CD8-positive, alpha-beta memory T cell (primary cell): Measurements from ENCODE around the gene KCNAB1. TPM values are rescaled to one million over a fixed set of nuclear protein-coding genes. Genes with fewer than 3 reads are reported as not detected.
"Not testable (repeated sequence)": the region's sequence is repeated elsewhere in the genome, so short reads cannot be mapped to it uniquely, and the experiment has no call there.

Experiments used
- CTCF ChIA-PET: fragments of 350-600 bp; sonication (Branson Sonifier 250); formaldehyde crosslinking; loops from one replicate; lab custom pipeline; 2021; ENCODE audit warnings: antibody characterized with exemption; lab: Charles Lee
- POLR2A ChIA-PET: fragments of 350-600 bp; sonication (Branson Sonifier 250); formaldehyde crosslinking; loops from one replicate; lab custom pipeline; 2021; ENCODE audit warnings: antibody characterized with exemption; lab: Charles Lee
- DNase-seq, 5 donors: peaks; one replicate each; pipeline versions ENCODE4 v3.0.0 to v3.0.0-alpha.2; 2020 to 2022; ENCODE audit warnings: mixed read lengths in 1 of 5
- H3K27ac ChIP-seq: one replicate; pipeline ENCODE4 v1.7.0; 2013; ENCODE audit warnings: low read depth, mild to moderate bottlenecking, low read length, moderate library complexity
- H3K27me3 ChIP-seq: 2 replicates; pipeline ENCODE4 v1.7.0; 2013; ENCODE audit warnings: low read length, mild to moderate bottlenecking; ENCODE audit not compliant: insufficient read depth, poor library complexity, severe bottlenecking
- H3K36me3 ChIP-seq: 2 replicates; pipeline ENCODE4 v1.7.0; 2013; ENCODE audit warnings: mild to moderate bottlenecking, low read length, moderate library complexity; ENCODE audit not compliant: insufficient read depth
- H3K4me1 ChIP-seq: 2 replicates; pipeline ENCODE4 v1.7.0; 2013; ENCODE audit warnings: mild to moderate bottlenecking, low read length, moderate library complexity; ENCODE audit not compliant: insufficient read depth
- H3K4me3 ChIP-seq: 2 replicates; pipeline ENCODE4 v1.7.0; 2013; ENCODE audit warnings: mild to moderate bottlenecking, low read length
- H3K9me3 ChIP-seq: 2 replicates; pipeline ENCODE4 v1.7.0; 2013; ENCODE audit warnings: mild to moderate bottlenecking, low read length
- H3K27ac Mint-ChIP-seq, 8 donors: one replicate each; pipeline ENCODE4 v1.8.0; 2020 to 2021; ENCODE audit warnings: mixed read lengths in 8 of 8, mild to moderate bottlenecking in 6 of 8, inconsistent platforms in 3 of 8, moderate library complexity in 3 of 8
- H3K27me3 Mint-ChIP-seq, 2 donors: one replicate each; pipeline ENCODE4 v1.8.0; 2020 to 2021; ENCODE audit warnings: mixed read lengths in 2 of 2, mild to moderate bottlenecking in 1 of 2, moderate library complexity in 1 of 2
- H3K36me3 Mint-ChIP-seq, 3 donors: one replicate each; pipeline ENCODE4 v1.8.0; 2020 to 2021; ENCODE audit warnings: mixed read lengths in 3 of 3, inconsistent platforms in 1 of 3, mild to moderate bottlenecking in 1 of 3
- H3K4me1 Mint-ChIP-seq, 3 donors: one replicate each; pipeline ENCODE4 v1.8.0; 2020 to 2021; ENCODE audit warnings: mixed read lengths in 3 of 3, inconsistent platforms in 1 of 3, mild to moderate bottlenecking in 1 of 3
- H3K4me3 Mint-ChIP-seq, 7 donors: one replicate each; pipeline ENCODE4 v1.8.0; 2020 to 2021; ENCODE audit warnings: mixed read lengths in 7 of 7, mild to moderate bottlenecking in 6 of 7, moderate library complexity in 4 of 7, inconsistent platforms in 2 of 7
- H3K9me3 Mint-ChIP-seq, 5 donors: one replicate each; pipeline ENCODE4 v1.8.0; 2020 to 2022; ENCODE audit warnings: mixed read lengths in 5 of 5, mild to moderate bottlenecking in 3 of 5, moderate library complexity in 2 of 5, inconsistent platforms in 1 of 5
- polyA plus RNA-seq: library from polyadenylated mRNA; unstranded; fragments of 300-500 nt; fragmentation: Illumina TruSeq; gene quantifications from one replicate; pipeline ENCODE4 v1.2.3, GENCODE V29; 2021
- total RNA-seq, 2 experiments: library from RNA; stranded (reverse); gene quantifications; one replicate each; pipeline ENCODE4 v1.2.3, GENCODE V29; 2021

The KCNAB1 gene
- total and polyA plus RNA-seq, 3 experiments from 2014 or later, result 0.32 TPM; not detected in 2

DNA sequence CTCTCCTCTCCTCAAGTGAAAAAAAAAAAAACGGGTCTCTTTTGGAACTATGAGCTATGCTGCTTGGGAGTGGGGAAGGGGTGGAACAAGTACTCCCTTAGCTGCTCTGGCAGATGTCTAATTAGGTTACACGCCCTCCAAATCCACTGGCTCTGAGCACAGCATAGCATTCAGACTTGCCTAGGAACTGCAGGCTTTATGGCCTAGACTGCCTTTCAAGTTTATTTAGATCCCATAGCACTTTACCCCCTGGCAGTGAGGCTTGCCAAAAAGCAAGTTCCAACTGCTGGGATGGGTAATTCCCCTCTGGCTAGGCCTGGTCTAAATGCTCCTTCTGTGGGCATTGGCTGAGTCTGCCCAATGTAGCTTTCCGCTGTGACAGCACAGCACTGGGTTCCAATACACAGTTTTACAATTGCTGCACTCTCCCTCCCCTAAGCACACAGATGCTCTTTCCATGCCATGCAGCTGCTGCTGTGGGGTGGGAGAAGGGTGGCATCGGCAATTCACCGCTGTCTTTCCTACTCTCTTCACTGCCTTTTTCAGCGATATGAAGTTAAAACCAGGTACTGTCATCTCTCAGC is 152.8 kb downstream of the KCNAB1 start:
- DNase-seq, result no peak
- peaks cover 0 to 3% (median 0%) of the 10 kb centered on the region in 3 donors for H3K36me3 Mint-ChIP-seq
- ChIA-PET CTCF (no interaction called here), POLR2A (no interaction called here)
- Histone ChIP-seq H3K27me3 (no peaks in the 10 kb centered on the region), H3K9me3 (no peaks in the 10 kb centered on the region), H3K4me3 (no peak overlapping the region), H3K36me3 (no peaks in the 10 kb centered on the region), H3K4me1 (no peaks in the 10 kb centered on the region), H3K27ac (no peak overlapping the region)
- no peak overlapping the region for H3K4me3 Mint-ChIP-seq
- peaks cover 13 to 23% of the 10 kb centered on the region in 2 donors for H3K27me3 Mint-ChIP-seq
- H3K27ac Mint-ChIP-seq, result no peak overlapping the region
- H3K9me3 Mint-ChIP-seq, result peaks cover 3 to 15% (median 7%) of the 10 kb centered on the region in 5 donors
- no peaks in the 10 kb centered on the region for H3K4me1 Mint-ChIP-seq

DNA sequence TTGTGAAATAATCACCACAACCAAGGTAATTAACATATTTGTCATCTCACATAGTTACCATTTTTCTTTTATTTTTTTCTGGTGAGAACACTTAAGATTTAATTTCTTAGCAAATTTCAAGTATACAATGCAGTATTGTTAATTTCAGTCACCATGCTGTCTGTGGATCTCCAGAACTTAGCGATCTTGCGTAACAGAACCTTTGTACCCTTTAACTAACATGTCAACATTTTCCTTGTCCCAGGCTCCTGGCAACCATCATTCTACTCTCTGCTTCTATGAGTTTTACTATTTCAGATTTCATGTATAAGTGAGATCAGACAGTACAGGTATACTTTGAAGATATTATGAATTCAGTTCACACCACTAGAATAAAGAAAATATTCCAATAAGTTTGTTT is 154.4 kb downstream of the KCNAB1 start:
- CTCF ChIA-PET, result no interaction called here
- H3K4me3 Mint-ChIP-seq, result no peak overlapping the region
- Histone ChIP-seq H3K27me3 (no peaks in the 10 kb centered on the region), H3K4me3 (no peak overlapping the region), H3K9me3 (no peaks in the 10 kb centered on the region), H3K4me1 (no peaks in the 10 kb centered on the region), H3K27ac (no peak overlapping the region), H3K36me3 (no peaks in the 10 kb centered on the region)
- DNase-seq, result no peak
- H3K9me3 Mint-ChIP-seq, result peaks cover 3 to 15% (median 7%) of the 10 kb centered on the region in 5 donors
- POLR2A ChIA-PET, result no interaction called here
- H3K27me3 Mint-ChIP-seq, result peaks cover 13 to 26% of the 10 kb centered on the region in 2 donors
- H3K36me3 Mint-ChIP-seq, result peaks cover 0 to 3% (median 0%) of the 10 kb centered on the region in 3 donors
- no peak overlapping the region for H3K27ac Mint-ChIP-seq
- no peaks in the 10 kb centered on the region for H3K4me1 Mint-ChIP-seq

DNA sequence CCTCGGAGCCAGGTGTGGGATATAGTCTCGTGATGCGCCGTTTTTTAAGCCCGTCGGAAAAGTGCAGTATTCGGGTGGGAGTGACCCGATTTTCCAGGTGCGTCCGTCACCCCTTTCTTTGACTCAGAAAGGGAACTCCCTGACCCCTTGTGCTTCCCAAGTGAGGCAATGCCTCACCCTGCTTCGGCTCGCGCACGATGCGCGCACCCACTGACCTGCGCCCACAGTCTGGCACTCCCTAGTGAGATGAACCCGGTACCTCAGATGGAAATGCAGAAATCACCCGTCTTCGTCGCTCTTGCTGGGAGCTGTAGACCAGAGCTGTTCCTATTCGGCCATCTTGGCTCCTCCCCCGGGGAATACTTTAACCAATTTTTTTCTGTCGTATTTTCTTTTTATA is 164.3 kb downstream of the KCNAB1 start:
- H3K36me3 ChIP-seq, H3K27ac Mint-ChIP-seq, POLR2A ChIA-PET, H3K4me3 Mint-ChIP-seq, DNase-seq, H3K9me3 ChIP-seq, H3K27me3 ChIP-seq, H3K4me1 Mint-ChIP-seq, H3K27ac ChIP-seq, CTCF ChIA-PET, H3K9me3 Mint-ChIP-seq, H3K4me1 ChIP-seq, H3K4me3 ChIP-seq, H3K36me3 Mint-ChIP-seq: not testable (repeated sequence)
- peaks cover 8 to 32% of the 10 kb centered on the region in 2 donors for H3K27me3 Mint-ChIP-seq

DNA sequence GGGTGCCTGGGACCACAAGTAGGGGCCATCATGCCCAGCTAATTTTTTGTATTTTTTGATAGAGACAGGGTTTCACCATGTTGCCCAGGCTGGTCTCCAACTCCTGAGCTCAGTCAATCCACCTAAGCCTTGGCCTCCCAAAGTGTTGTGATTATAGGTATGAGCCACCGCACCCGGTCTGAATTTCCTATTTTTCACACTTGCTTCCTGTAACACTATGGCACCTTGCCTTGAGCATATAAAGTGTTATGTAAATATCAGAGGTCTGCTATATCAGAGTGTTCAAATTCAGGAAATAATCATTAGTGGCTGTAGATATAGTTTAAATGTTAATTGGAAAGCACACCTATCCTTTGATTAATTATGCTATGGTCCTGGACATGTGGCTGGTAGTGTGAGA is 165.2 kb downstream of the KCNAB1 start:
- H3K27ac ChIP-seq, result no peak overlapping the region
- Mint-ChIP-seq H3K9me3 (no peaks in the 10 kb centered on the region), H3K4me1 (no peaks in the 10 kb centered on the region), H3K36me3 (no peaks in the 10 kb centered on the region), H3K27ac (no peak overlapping the region), H3K4me3 (no peak overlapping the region), H3K27me3 (peaks cover 12 to 42% of the 10 kb centered on the region in 2 donors)
- no peak for DNase-seq
- no peaks in the 10 kb centered on the region for H3K4me1 ChIP-seq
- no peak overlapping the region for H3K4me3 ChIP-seq
- H3K9me3 ChIP-seq, result no peaks in the 10 kb centered on the region
- ChIA-PET POLR2A (no interaction called here), CTCF (no interaction called here)
- no peaks in the 10 kb centered on the region for H3K36me3 ChIP-seq
- peaks cover 7% of the 10 kb centered on the region for H3K27me3 ChIP-seq

DNA sequence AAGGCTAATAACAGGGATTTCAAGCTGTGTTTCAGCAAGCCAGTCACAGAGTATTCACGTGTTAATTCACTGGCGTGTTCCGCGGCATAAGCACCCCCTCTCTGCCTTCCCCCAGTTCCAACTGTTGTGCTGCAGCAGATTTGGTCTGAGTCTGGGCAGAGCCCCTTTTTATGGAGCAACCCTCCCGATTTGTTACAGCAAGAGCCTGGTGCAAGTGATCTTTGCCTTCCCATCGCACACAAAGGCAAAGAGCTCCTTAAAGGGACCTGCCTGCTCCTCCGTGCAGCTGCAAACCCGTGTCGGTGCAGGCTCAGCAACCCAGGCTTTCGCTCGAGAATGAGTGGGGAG is 170.5 kb downstream of the KCNAB1 start:
- Mint-ChIP-seq H3K9me3 (no peaks in the 10 kb centered on the region), H3K36me3 (no peaks in the 10 kb centered on the region), H3K27me3 (peaks cover 23 to 78% of the 10 kb centered on the region in 2 donors), H3K4me3 (no peak overlapping the region), H3K27ac (no peak overlapping the region), H3K4me1 (peaks cover 0 to 11% (median 8%) of the 10 kb centered on the region in 3 donors)
- POLR2A ChIA-PET, result no interaction called here
- no peak overlapping the region for H3K27ac ChIP-seq
- peaks cover 20% of the 10 kb centered on the region for H3K27me3 ChIP-seq
- H3K9me3 ChIP-seq, result no peaks in the 10 kb centered on the region
- CTCF ChIA-PET, result no interaction called here
- H3K4me3 ChIP-seq, result no peak overlapping the region
- no peaks in the 10 kb centered on the region for H3K4me1 ChIP-seq
- no peaks in the 10 kb centered on the region for H3K36me3 ChIP-seq
- DNase-seq, result no peak

DNA sequence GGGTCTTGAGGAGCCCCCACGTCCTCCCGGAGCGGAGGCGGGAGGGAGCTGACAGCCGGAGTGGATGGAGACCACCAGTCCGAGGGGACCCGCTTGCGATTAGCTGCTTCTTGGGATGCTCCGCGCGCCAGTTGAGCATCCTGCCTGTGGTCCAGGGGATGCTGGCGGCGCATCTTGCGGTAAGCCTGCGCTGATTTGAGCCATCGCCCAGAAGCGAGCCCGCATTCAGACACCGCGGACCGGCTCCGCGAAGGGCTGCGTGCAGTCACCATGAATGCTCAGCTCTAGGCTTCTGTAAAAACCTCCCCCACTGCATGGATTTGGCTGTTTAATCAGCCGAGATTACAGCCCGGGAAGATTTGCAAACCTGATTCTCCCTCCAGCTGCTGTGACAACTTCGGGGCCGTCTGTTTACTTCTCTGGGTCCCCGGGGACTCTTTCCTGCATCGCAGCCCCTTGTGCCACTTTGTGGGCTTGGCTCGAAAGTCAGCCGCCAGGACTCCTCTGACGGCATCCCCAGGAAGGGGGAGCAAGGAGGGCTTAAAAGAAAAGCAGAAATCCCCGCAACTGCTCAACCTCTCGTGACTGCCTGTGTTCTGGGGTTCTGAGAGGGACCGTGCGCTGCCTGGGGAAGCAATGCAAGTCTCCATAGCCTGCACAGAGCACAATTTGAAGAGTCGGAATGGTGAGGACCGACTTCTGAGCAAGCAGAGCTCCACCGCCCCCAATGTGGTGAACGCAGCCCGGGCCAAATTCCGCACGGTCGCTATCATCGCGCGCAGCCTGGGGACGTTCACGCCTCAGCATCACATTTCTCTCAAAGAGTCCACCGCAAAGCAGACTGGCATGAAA is 171.1 kb downstream of the KCNAB1 start:
- no peaks in the 10 kb centered on the region for H3K36me3 ChIP-seq
- no peaks in the 10 kb centered on the region for H3K9me3 ChIP-seq
- H3K27ac ChIP-seq, result no peak overlapping the region
- Mint-ChIP-seq H3K36me3 (no peaks in the 10 kb centered on the region), H3K9me3 (no peaks in the 10 kb centered on the region), H3K4me1 (peaks cover 0 to 11% (median 8%) of the 10 kb centered on the region in 3 donors), H3K27me3 (peaks cover 23 to 76% of the 10 kb centered on the region in 2 donors), H3K4me3 (peak overlapping the region in 4 of 7 donors; percentile 9 to 49 (median 22)), H3K27ac (no peak overlapping the region)
- peaks cover 20% of the 10 kb centered on the region for H3K27me3 ChIP-seq
- H3K4me3 ChIP-seq, result no peak overlapping the region
- ChIA-PET CTCF (no interaction called here), POLR2A (no interaction called here)
- DNase-seq, result peak in 1 of 5 donors; percentile 21
- H3K4me1 ChIP-seq, result no peaks in the 10 kb centered on the region

DNA sequence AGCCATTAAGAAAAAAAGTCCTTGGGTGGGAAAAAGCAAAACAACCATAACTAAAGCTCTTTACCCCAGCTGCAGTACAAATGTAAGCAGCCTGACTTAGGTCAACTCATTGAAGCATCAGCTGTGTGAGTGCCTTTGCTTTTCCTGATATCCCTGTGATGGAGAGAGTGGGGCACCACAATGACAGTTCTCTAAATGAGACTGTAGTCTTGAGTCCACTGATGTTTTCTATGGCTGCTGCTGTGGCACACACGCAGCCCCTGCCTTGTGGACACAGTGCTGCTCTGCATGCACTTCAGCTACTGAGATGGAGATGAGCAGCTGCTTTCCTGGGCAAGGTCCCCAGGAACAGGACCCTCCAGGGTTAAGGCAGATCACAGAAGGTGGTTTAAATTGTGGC is 173.2 kb downstream of the KCNAB1 start:
- ChIA-PET POLR2A (no interaction called here), CTCF (interaction anchor here (1.2 kb wide), 1 partner anchor 17 kb away, joined by 3 read pairs; no protein-coding TSS in a partner anchor)
- Mint-ChIP-seq H3K27ac (peak overlapping the region in 1 of 8 donors; percentile 13), H3K36me3 (no peaks in the 10 kb centered on the region), H3K4me3 (no peak overlapping the region), H3K27me3 (peaks cover 25 to 79% of the 10 kb centered on the region in 2 donors), H3K4me1 (peaks cover 0 to 11% (median 8%) of the 10 kb centered on the region in 3 donors), H3K9me3 (no peaks in the 10 kb centered on the region)
- DNase-seq, result no peak
- Histone ChIP-seq H3K27ac (no peak overlapping the region), H3K4me3 (no peak overlapping the region), H3K27me3 (peaks cover 20% of the 10 kb centered on the region), H3K9me3 (no peaks in the 10 kb centered on the region), H3K4me1 (no peaks in the 10 kb centered on the region), H3K36me3 (no peaks in the 10 kb centered on the region)

DNA sequence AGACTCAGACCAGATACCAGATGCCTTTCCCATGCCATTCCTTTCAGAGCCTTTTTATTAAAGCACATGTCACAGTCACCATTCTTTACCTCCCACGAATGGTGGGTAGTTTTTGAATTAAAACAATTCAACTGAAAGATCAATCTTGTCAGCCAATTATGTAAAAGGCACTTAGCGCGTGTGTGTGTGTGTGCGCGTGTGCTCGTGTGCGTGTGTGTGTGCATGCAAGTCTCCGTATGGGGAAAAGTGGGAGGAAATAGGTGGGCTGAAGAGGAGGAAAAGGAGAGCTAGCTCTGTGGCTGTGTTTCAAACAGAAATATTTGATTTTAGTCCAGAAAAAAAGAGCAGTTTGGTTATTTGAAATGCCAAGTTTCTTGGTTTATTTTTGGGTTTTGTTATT is 177.2 kb downstream of the KCNAB1 start:
- no peak overlapping the region for H3K27ac Mint-ChIP-seq
- Histone ChIP-seq H3K27me3 (no peaks in the 10 kb centered on the region), H3K27ac (no peak overlapping the region), H3K4me3 (no peak overlapping the region), H3K9me3 (no peaks in the 10 kb centered on the region), H3K36me3 (no peaks in the 10 kb centered on the region), H3K4me1 (no peaks in the 10 kb centered on the region)
- ChIA-PET POLR2A (no interaction called here), CTCF (no interaction called here)
- H3K9me3 Mint-ChIP-seq, result no peaks in the 10 kb centered on the region
- no peak for DNase-seq
- H3K4me3 Mint-ChIP-seq, result no peak overlapping the region
- H3K4me1 Mint-ChIP-seq, result no peaks in the 10 kb centered on the region
- peaks cover 4 to 66% of the 10 kb centered on the region in 2 donors for H3K27me3 Mint-ChIP-seq
- H3K36me3 Mint-ChIP-seq, result no peaks in the 10 kb centered on the region
